Measurements from ENCODE around the gene DCAF15. TPM values are rescaled to one million over a fixed set of nuclear protein-coding genes. Genes with fewer than 3 reads are reported as not detected.

DCAF15 gene
- total RNA-seq, 2 experiments from 2014 or later: 90.1 to 104 TPM

DNA sequence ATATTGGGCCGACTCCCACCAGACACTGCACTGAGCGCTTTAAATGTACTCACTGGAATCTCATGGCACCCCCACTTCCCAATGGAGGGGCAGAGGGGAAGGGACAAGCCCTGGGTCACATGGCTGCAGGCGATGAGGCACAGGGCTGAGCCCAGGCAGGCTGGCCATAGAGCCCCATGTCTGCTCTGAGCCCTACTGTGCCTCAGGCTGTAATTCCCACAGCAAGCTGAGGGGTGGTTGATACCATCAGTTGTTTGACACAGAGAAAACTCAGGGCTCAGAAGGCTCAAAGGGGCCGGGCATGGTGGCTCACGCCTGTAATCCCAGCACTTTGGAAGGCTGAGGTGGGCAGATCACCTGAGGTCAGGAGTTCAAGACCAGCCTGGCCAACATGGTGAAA lies 28.7 kb downstream of the DCAF15 start:
- POLR2A ChIA-PET: interaction anchor here (0.7 to 3.6 kb wide), 4 partner anchors 9 to 28 kb away, joined by 3 to 21 read pairs (median 8); partner anchors contain the start of genes DCAF15 and RFX1
- H3K4me1 Mint-ChIP-seq (ENCODE audit: low read depth): peaks cover 72% of the 10 kb centered on the region

DNA sequence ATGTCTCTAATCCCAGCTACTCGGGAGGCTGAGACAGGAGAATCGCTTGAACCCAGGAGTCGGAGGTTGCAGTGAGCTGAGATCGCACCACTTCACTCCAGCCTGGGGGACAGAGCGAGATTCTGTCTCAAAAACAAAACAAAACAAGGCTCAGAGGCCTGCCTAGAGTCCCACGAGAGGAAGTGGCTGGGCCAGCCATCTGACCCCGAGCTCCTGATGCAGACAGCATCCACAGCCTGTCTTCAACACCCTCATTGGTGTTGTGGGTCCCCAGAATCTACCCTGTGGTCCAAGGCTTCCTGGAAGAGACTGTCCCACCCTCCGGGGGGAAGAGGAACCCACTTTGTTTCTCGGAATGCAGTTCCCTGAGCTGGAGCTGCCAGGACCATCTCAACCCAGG lies 29.2 kb downstream of the DCAF15 start:
- peaks cover 18% of the 10 kb centered on the region for H3K36me3 Mint-ChIP-seq (ENCODE audit: low read depth)
- ChIA-PET CTCF (interaction anchor here (0.6 to 1.6 kb wide), 7 partner anchors 12 to 119 kb away, joined by 3 to 8 read pairs (median 4); partner anchors contain the start of gene IL27RA), POLR2A (interaction anchor here (0.7 to 3.6 kb wide), 4 partner anchors 8 to 29 kb away, joined by 3 to 21 read pairs (median 8); partner anchors contain the start of genes DCAF15 and RFX1)
- H3K9me3 Mint-ChIP-seq (ENCODE audit: insufficient read depth): no peaks in the 10 kb centered on the region
- H3K4me3 Mint-ChIP-seq: peak overlapping the region; percentile 38
- peak overlapping the region; percentile 82 for H3K27ac Mint-ChIP-seq
- H3K27me3 Mint-ChIP-seq (ENCODE audit: low read depth): no peaks in the 10 kb centered on the region
- DNase-seq (peak; percentile 50), ATAC-seq (no peak)
- peaks cover 73% of the 10 kb centered on the region for H3K4me1 Mint-ChIP-seq (ENCODE audit: low read depth)

More for the DNA sequence above, 28.7 kb downstream of the DCAF15 start:
- Mint-ChIP-seq H3K9me3 (ENCODE audit: insufficient read depth) (no peaks in the 10 kb centered on the region), H3K27ac (peak overlapping the region; percentile 82), H3K27me3 (ENCODE audit: low read depth) (no peaks in the 10 kb centered on the region), H3K4me3 (peak overlapping the region; percentile 38), H3K36me3 (ENCODE audit: low read depth) (peaks cover 20% of the 10 kb centered on the region)
- DNase-seq (no peak), ATAC-seq (no peak)
- CTCF ChIA-PET: interaction anchor here (0.6 to 1.6 kb wide), 7 partner anchors 13 to 119 kb away, joined by 3 to 8 read pairs (median 4); partner anchors contain the start of gene IL27RA

DNA sequence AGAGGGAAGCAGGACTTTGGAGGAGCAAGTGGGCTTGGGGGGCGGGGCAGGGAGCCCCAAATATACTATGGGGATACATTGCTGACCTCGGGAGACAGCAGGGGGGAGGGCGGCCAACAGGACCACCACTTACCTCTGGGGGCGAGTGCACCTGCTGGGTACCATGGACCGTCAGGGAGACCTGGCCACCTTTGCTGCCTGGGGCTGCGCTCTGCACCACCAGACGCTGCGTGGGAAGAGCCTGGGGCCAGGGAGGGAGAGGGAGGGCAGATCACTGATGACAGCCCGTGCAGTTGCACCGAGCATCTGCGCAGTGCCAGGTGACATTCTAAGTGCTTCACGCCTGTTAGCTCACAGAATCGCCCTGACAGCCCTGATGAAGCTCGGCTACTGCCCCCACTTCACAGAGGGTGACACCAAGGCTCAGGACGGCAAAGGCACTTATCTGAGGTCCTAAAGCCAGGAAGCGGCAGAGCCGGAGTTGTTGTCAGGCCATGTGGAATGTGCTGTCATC lies 29.7 kb downstream of the DCAF15 start:
- DNase-seq (no peak), ATAC-seq (no peak)
- Mint-ChIP-seq H3K36me3 (ENCODE audit: low read depth) (peaks cover 18% of the 10 kb centered on the region), H3K4me1 (ENCODE audit: low read depth) (peaks cover 78% of the 10 kb centered on the region), H3K27ac (peak overlapping the region; percentile 82), H3K27me3 (ENCODE audit: low read depth) (no peaks in the 10 kb centered on the region), H3K4me3 (no peak overlapping the region), H3K9me3 (ENCODE audit: insufficient read depth) (no peaks in the 10 kb centered on the region)
- POLR2A ChIA-PET: interaction anchor here (0.5 to 3.6 kb wide), 4 partner anchors 8 to 29 kb away, joined by 5 to 21 read pairs (median 8); partner anchors contain the start of genes DCAF15 and RFX1
- CTCF ChIA-PET: interaction anchor here (1.2 to 1.6 kb wide), 4 partner anchors 12 to 90 kb away, joined by 4 to 6 read pairs (median 4); no protein-coding TSS in a partner anchor

- Mint-ChIP-seq H3K36me3 (ENCODE audit: low read depth) (peaks cover 18% of the 10 kb centered on the region), H3K9me3 (ENCODE audit: insufficient read depth) (no peaks in the 10 kb centered on the region), H3K4me3 (no peak overlapping the region), H3K27me3 (ENCODE audit: low read depth) (no peaks in the 10 kb centered on the region), H3K27ac (peak overlapping the region; percentile 82), H3K4me1 (ENCODE audit: low read depth) (peaks cover 85% of the 10 kb centered on the region)
- no peak for ATAC-seq
- DNase-seq: no peak
- POLR2A ChIA-PET: interaction anchor here (1.0 to 3.6 kb wide), 4 partner anchors 21 to 30 kb away, joined by 3 to 21 read pairs (median 6); partner anchors contain the start of genes DCAF15 and RFX1
- CTCF ChIA-PET: interaction anchor here (1.6 kb wide), 1 partner anchor 89 kb away, joined by 4 read pairs; no protein-coding TSS in a partner anchor
These were observed 30.5 kb downstream of the DCAF15 start for GRCh38 chr19:13982773-13983172.

- ATAC-seq (no peak), DNase-seq (peak; percentile 49)
- peak overlapping the region; percentile 82 for H3K27ac Mint-ChIP-seq
- no peaks in the 10 kb centered on the region for H3K27me3 Mint-ChIP-seq (ENCODE audit: low read depth)
- H3K9me3 Mint-ChIP-seq (ENCODE audit: insufficient read depth): no peaks in the 10 kb centered on the region
- CTCF ChIA-PET: no interaction called here
- peaks cover 86% of the 10 kb centered on the region for H3K4me1 Mint-ChIP-seq (ENCODE audit: low read depth)
- POLR2A ChIA-PET: interaction anchor here (1.0 to 3.6 kb wide), 3 partner anchors 20 to 28 kb away, joined by 3 to 21 read pairs (median 5); partner anchors contain the start of gene RFX1
- peaks cover 21% of the 10 kb centered on the region for H3K36me3 Mint-ChIP-seq (ENCODE audit: low read depth)
- H3K4me3 Mint-ChIP-seq: no peak overlapping the region
These were observed 31.0 kb downstream of the DCAF15 start for GRCh38 chr19:13983213-13983889.

DNA sequence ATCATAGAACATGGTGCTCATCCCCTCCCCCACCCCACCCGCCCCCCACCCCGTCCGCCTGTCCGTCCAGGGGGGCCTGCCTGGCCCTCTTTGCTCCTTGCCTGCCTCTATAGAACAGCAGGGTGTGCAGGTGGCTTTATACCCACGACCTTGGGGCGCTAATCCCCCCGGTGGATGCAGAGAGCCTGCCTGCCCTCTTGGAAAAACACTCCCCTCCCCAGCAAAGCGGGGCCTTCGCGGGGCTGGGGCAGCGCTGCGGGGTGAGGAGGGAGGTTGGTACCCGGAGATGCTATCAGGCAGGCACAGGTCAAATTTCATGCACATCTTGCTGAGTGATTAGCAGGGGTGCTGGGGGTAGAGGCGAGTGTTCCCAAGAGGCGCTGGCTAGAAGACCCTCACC lies 31.9 kb downstream of the DCAF15 start:
- Mint-ChIP-seq H3K27ac (peak overlapping the region; percentile 82), H3K4me3 (no peak overlapping the region), H3K27me3 (ENCODE audit: low read depth) (no peaks in the 10 kb centered on the region), H3K36me3 (ENCODE audit: low read depth) (peaks cover 26% of the 10 kb centered on the region), H3K4me1 (ENCODE audit: low read depth) (peaks cover 95% of the 10 kb centered on the region), H3K9me3 (ENCODE audit: insufficient read depth) (no peaks in the 10 kb centered on the region)
- no peak for DNase-seq
- ATAC-seq: no peak
- CTCF ChIA-PET: interaction anchor here (1.6 kb wide), 1 partner anchor 20 kb away, joined by 3 read pairs; no protein-coding TSS in a partner anchor
- POLR2A ChIA-PET: interaction anchor here (0.8 to 3.6 kb wide), 2 partner anchors 19 to 49 kb away, joined by 3 to 21 read pairs; no protein-coding TSS in a partner anchor

DNA sequence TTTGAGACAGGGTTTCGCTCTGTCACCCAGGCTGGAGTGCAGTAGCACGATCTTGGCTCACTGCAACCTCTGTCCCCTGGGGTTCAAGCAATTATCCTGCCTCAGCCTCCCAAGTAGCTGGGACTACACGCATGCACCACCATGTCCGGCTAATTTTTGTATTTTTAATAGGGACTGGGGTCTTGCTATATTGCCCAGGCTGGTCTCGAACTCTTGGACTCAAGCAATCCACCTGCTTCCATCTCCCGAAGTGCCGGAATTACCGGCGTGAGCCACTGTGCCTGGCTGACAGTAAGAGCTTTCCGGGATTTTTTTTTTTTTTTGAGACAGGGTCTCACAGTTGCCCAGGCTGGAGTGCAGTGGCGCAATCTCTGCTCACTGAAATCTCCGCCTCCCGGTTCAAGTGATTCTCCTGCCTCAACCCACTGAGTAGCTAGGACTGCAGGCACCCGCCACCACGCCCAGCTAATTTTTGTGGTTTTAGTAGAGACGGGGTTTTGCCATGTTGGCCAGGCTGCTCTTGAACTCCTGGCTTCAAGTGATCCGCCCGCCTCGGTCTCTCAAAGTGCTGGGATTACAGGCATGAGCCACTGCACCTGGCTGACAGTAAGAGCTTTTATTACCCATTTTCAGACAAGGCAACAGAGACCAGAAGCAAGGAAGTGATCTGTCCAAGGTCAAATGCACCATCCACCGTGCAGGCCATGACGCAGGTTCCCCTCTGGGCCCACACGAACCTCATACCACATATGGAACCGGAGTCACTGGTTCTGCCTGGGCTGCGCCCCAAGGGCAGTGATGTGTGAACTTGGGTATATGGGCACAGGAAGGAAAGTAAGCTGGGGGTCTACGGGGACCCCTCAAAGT lies 32.8 kb downstream of the DCAF15 start:
- H3K27ac Mint-ChIP-seq: peak overlapping the region; percentile 98
- CTCF ChIA-PET: interaction anchor here (1.1 to 2.7 kb wide), 4 partner anchors 19 to 104 kb away, joined by 3 to 8 read pairs (median 3); partner anchors contain the start of gene DCAF15
- no peak overlapping the region for H3K4me3 Mint-ChIP-seq
- no peaks in the 10 kb centered on the region for H3K27me3 Mint-ChIP-seq (ENCODE audit: low read depth)
- POLR2A ChIA-PET: interaction anchor here (0.8 to 5.3 kb wide), 8 partner anchors 9 to 57 kb away, joined by 3 to 56 read pairs (median 5); partner anchors contain the start of genes IL27RA and RFX1
- ATAC-seq (no peak), DNase-seq (no peak)
- H3K9me3 Mint-ChIP-seq (ENCODE audit: insufficient read depth): no peaks in the 10 kb centered on the region
- H3K4me1 Mint-ChIP-seq (ENCODE audit: low read depth): peaks cover 95% of the 10 kb centered on the region
- peaks cover 33% of the 10 kb centered on the region for H3K36me3 Mint-ChIP-seq (ENCODE audit: low read depth)

- no peaks in the 10 kb centered on the region for H3K9me3 Mint-ChIP-seq (ENCODE audit: insufficient read depth)
- H3K27ac Mint-ChIP-seq: peak overlapping the region; percentile 98
- no peaks in the 10 kb centered on the region for H3K27me3 Mint-ChIP-seq (ENCODE audit: low read depth)
- DNase-seq (no peak), ATAC-seq (peak; percentile 1)
- POLR2A ChIA-PET: interaction anchor here (0.8 to 5.3 kb wide), 7 partner anchors 10 to 57 kb away, joined by 3 to 56 read pairs (median 5); partner anchors contain the start of genes IL27RA and RFX1
- H3K4me1 Mint-ChIP-seq (ENCODE audit: low read depth): peaks cover 91% of the 10 kb centered on the region
- peak overlapping the region; percentile 69 for H3K4me3 Mint-ChIP-seq
- CTCF ChIA-PET: interaction anchor here (1.1 to 2.7 kb wide), 6 partner anchors 15 to 105 kb away, joined by 3 to 9 read pairs (median 4); partner anchors contain the start of gene DCAF15
- peaks cover 35% of the 10 kb centered on the region for H3K36me3 Mint-ChIP-seq (ENCODE audit: low read depth)
These were observed 33.5 kb downstream of the DCAF15 start for GRCh38 chr19:13985771-13986347.

DNA sequence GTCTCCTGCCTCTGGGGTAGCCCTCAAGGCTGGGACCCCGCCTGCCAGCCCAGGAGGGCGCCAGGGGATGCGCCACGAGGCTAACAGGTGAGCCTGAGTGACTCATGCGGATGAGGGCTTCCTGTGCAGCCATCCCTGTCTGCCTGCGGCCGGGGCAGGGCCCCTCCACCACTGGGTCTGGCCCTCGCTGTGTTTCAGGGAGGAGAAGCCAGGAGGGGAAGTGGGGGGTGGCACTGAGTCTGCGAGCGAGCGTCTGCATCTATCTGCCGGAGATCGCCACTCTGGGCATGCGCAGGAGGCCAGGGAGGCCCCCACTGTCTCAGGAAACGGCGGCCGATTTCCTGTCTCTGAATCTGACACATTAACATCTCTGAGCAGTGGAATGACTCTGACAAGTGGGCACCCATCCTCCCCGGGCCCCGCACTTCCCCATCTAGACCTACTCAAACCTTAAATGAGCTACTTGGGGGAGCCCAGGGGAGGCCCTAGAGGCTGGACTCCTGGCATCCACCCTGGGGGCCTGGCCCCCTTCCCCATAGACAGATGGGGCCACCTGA lies 34.1 kb downstream of the DCAF15 start:
- peak; percentile 100 for DNase-seq
- Mint-ChIP-seq H3K4me3 (peak overlapping the region; percentile 69), H3K36me3 (ENCODE audit: low read depth) (peaks cover 38% of the 10 kb centered on the region), H3K9me3 (ENCODE audit: insufficient read depth) (no peaks in the 10 kb centered on the region), H3K4me1 (ENCODE audit: low read depth) (peaks cover 86% of the 10 kb centered on the region), H3K27ac (peak overlapping the region; percentile 98), H3K27me3 (ENCODE audit: low read depth) (no peaks in the 10 kb centered on the region)
- CTCF ChIA-PET: interaction anchor here (0.6 to 2.7 kb wide), 6 partner anchors 14 to 73 kb away, joined by 3 to 9 read pairs (median 4); partner anchors contain the start of genes DCAF15 and RFX1
- ATAC-seq: peak; percentile 94
- POLR2A ChIA-PET: interaction anchor here (0.8 to 5.3 kb wide), 8 partner anchors 10 to 45 kb away, joined by 3 to 56 read pairs (median 5); partner anchors contain the start of genes IL27RA and RFX1
